ENCODE results near the gene DNAJC17. TPM values are rescaled to one million over a fixed set of nuclear protein-coding genes. Genes with fewer than 3 reads are reported as not detected.

DNAJC17 gene
- total RNA-seq, 1 experiment from 2014 or later, result 36.1 TPM

GRCh38 chr15:40790718-40791117 lies 16.6 kb downstream of the DNAJC17 start:
- ATAC-seq (no peak), DNase-seq (ENCODE audit: low read depth, low spot score) (no peak)
- TF ChIP-seq ZBTB33 (IDR thresholded peaks at IDR 0.05; ENCODE audit: extremely low read depth, insufficient replicate concordance, low read length) (no peak), SIN3A (IDR thresholded peaks at IDR 0.05; ENCODE audit: low read depth) (no peak), ATF3 (IDR thresholded peaks at IDR 0.05) (no peak), REST (IDR thresholded peaks at IDR 0.05; ENCODE audit: low read depth) (no peak), EZH2phosphoT487 (IDR thresholded peaks at IDR 0.05; ENCODE audit: borderline replicate concordance) (no peak), MAX (IDR thresholded peaks at IDR 0.05) (no peak), ZFX (IDR thresholded peaks at IDR 0.05) (no peak), CTCF (IDR thresholded peaks at IDR 0.05 in 2 of 3, conservative IDR thresholded peaks at IDR 0.05 in 1 of 3; ENCODE audit: borderline replicate concordance in 1 of 3, insufficient read depth in 1 of 3, low read depth in 2 of 3, low read length in 2 of 3) (no peak), FOSL1 (IDR thresholded peaks at IDR 0.05; ENCODE audit: low read depth) (no peak), JUND (IDR thresholded peaks at IDR 0.05) (no peak), CEBPB (IDR thresholded peaks at IDR 0.05; ENCODE audit: low read depth) (no peak), EZH2 (IDR thresholded peaks at IDR 0.05) (no peak), YY1 (IDR thresholded peaks at IDR 0.05; ENCODE audit: extremely low read depth, insufficient replicate concordance, low read depth, low read length) (no peak), POLR2A (IDR thresholded peaks at IDR 0.05; ENCODE audit: borderline replicate concordance, extremely low read depth, insufficient read depth, insufficient read length) (no peak), CBX3 (IDR thresholded peaks at IDR 0.05; ENCODE audit: low read depth) (no peak)
- CTCF ChIA-PET, result interaction anchor here (1.3 kb wide), 1 partner anchor 103 kb away, joined by 3 read pairs; no protein-coding TSS in a partner anchor
- no peaks in the 10 kb centered on the region for H3K9me2 ChIP-seq (ENCODE audit: insufficient read depth)
- no peak overlapping the region for H3K4me3 ChIP-seq (replicated peaks in 1 of 2; ENCODE audit: low read depth in 1 of 2, low read length in 2 of 2)
- no peak overlapping the region for H2AFZ ChIP-seq (ENCODE audit: low read depth, low read length, poor library complexity, severe bottlenecking)
- no TSS peak for BruUV-seq (replicated peaks)
- peaks cover 92 to 98% of the 10 kb centered on the region in 2 experiments for H3K4me1 ChIP-seq (ENCODE audit: control insufficient read depth in 1 of 2, insufficient read depth in 2 of 2, low read length in 2 of 2)
- intact Hi-C loops (cut with micrococcal nuclease), result no loop called here
- no peaks in the 10 kb centered on the region for H3K36me3 ChIP-seq (ENCODE audit: control insufficient read depth in 1 of 2, insufficient read depth in 2 of 2, low read length in 2 of 2)
- H3K27ac ChIP-seq (ENCODE audit: low read depth, low read length), result peak overlapping the region; percentile 55; the same call in 1 of the 2 replicates
- RAD21 ChIA-PET (ENCODE audit: low non-redundant PET in 1 of 2, low total read pairs in 2 of 2, uncharacterized antibody in 2 of 2, unreplicated experiment in 2 of 2), result no interaction called here
- peaks cover 12% of the 10 kb centered on the region; the same call in 1 of the 2 replicates for H4K20me1 ChIP-seq (ENCODE audit: insufficient read depth)
- no peaks in the 10 kb centered on the region for H3K27me3 ChIP-seq (ENCODE audit: insufficient read depth, low read length)
- peaks cover 45% of the 10 kb centered on the region for H3K79me2 ChIP-seq (ENCODE audit: insufficient read depth, low read length)
- H3K9ac ChIP-seq (ENCODE audit: low read length), result peak overlapping the region; percentile 30
- H3K9me3 ChIP-seq (ENCODE audit: control insufficient read depth in 1 of 2, insufficient read depth in 1 of 2, low read depth in 1 of 2, low read length in 2 of 2), result no peaks in the 10 kb centered on the region
- peak overlapping the region; percentile 66 for H3K4me2 ChIP-seq (ENCODE audit: low read length)
- POLR2A ChIA-PET, result no interaction called here

Measured in HCT116 (cell line).